ENCODE data around the gene GNB1. TPM values are rescaled to one million over a fixed set of nuclear protein-coding genes. Genes with fewer than 3 reads are reported as not detected.

Gene GNB1
- total and polyA plus RNA-seq, 2 of the 4 experiments (the other 2 are of a cell fraction) = 73.5 to 371 TPM

DNA sequence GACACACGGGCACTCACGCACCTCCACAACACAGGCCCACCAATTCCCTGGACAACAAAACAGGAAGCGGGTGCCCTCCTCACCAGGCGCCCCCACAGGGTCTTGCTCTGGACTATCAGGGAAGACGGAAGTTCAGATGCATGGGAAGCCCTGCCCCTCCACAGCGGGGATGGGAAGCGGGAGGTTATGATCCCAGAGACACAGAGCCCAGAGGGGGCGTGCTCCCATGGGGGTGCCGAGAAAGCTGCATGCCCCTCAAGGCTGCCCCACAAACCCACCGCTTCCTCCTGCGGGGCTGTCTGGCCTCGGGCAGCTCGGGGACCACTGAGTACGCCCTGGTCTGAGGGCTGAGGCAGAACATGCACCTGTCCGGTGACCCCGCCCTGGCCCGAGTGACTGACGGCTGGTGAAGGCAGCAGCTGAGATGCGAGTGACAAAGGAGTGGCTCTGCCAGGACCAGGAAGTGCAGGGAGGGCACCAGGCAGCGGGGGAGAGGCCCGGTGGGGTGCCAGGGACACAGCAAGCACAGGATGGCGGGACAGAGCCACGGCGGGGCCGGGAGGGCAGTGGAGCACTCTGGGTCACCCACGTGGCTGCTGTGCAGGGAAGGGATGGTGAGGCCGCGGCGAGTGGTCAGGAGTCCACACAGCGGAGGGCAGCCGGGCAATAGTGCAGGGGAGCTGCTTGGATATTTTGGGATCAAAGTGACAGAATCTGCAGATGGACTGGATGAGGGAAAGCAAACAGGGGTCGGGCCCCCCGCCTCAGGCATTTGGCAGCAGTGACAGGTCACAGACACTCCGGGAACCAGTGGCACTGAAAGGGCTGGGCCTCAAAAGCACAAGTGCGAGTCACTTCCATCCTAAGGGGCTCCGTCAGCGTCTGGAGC is 131.2 kb downstream of the GNB1 start:
- H3K9me1 ChIP-seq (ENCODE audit: insufficient read depth, low read length) = no peaks in the 10 kb centered on the region; the same call in 1 of the 2 replicates
- H4K8ac ChIP-seq (ENCODE audit: low read depth in 2 of 2, low read length in 2 of 2) = no peak overlapping the region
- no peak overlapping the region for H3K4me2 ChIP-seq (ENCODE audit: low read depth, low read length)
- no peak overlapping the region for H3K4me3 ChIP-seq (ENCODE audit: insufficient read depth, low read depth, low read length)
- no peak overlapping the region for H2BK5ac ChIP-seq (ENCODE audit: low read depth, low read length, poor library complexity, severe bottlenecking)
- peaks cover 62% of the 10 kb centered on the region for H3K36me3 ChIP-seq (ENCODE audit: control insufficient read depth, insufficient read depth, low read length)
- H3K4ac ChIP-seq (ENCODE audit: low read depth, low read length) = no peak overlapping the region
- no peak overlapping the region for H4K91ac ChIP-seq (ENCODE audit: insufficient read depth, low read depth, low read length)
- BruUV-seq (replicated peaks) = no TSS peak
- no peak overlapping the region for H3K18ac ChIP-seq (ENCODE audit: low read depth, low read length)
- H3K56ac ChIP-seq (ENCODE audit: extremely low read depth, insufficient read depth, low read length) = no peak overlapping the region
- no peak overlapping the region for H4K5ac ChIP-seq (ENCODE audit: low read depth, low read length)
- H3K27me3 ChIP-seq (ENCODE audit: control insufficient read depth, insufficient read depth, low read length) = no peaks in the 10 kb centered on the region
- no peak overlapping the region for H2AK9ac ChIP-seq (replicated peaks; ENCODE audit: low read depth, low read length, poor library complexity)
- no peak overlapping the region for H2BK20ac ChIP-seq (ENCODE audit: low read depth, low read length)
- H3K79me1 ChIP-seq (ENCODE audit: low read depth in 1 of 2, low read length in 2 of 2) = peaks cover 12 to 40% of the 10 kb centered on the region in 2 experiments
- H4K20me1 ChIP-seq (ENCODE audit: insufficient read depth, low read length) = peaks cover 16% of the 10 kb centered on the region
- DNase-seq (no peak), ATAC-seq (ENCODE audit: low read depth) (no peak)
- dilution Hi-C loops (cut with HindIII; ENCODE audit: low sequenced_read_pairs, unreplicated experiment) (no loop called here), intact Hi-C loops (cut with micrococcal nuclease) (no loop called here), in situ Hi-C loops (cut with MboI; ENCODE audit: low sequenced_read_pairs) (no loop called here)
- H2AFZ ChIP-seq (replicated peaks; ENCODE audit: low read length, poor library complexity) = no peak overlapping the region
- TF ChIP-seq BHLHE40 (IDR thresholded peaks at IDR 0.05; ENCODE audit: low read depth, low read length) (no peak), SMC3 (IDR thresholded peaks at IDR 0.05; ENCODE audit: low read depth, low read length) (no peak), MAZ (IDR thresholded peaks at IDR 0.05; ENCODE audit: borderline replicate concordance, low read depth, low read length) (no peak), CHD1 (IDR thresholded peaks at IDR 0.05; ENCODE audit: low read depth, low read length) (no peak), MAFK (IDR thresholded peaks at IDR 0.05; ENCODE audit: low read depth, low read length) (no peak), NFE2L2 (IDR thresholded peaks at IDR 0.05; ENCODE audit: low read depth, low read length) (no peak), RCOR1 (IDR thresholded peaks at IDR 0.05; ENCODE audit: insufficient replicate concordance, low read length) (no peak), FOS (IDR thresholded peaks at IDR 0.05; ENCODE audit: low read depth, low read length) (no peak), RAD21 (IDR thresholded peaks at IDR 0.05; ENCODE audit: low read length) (no peak)
- TF ChIP-seq, protein P1, sequence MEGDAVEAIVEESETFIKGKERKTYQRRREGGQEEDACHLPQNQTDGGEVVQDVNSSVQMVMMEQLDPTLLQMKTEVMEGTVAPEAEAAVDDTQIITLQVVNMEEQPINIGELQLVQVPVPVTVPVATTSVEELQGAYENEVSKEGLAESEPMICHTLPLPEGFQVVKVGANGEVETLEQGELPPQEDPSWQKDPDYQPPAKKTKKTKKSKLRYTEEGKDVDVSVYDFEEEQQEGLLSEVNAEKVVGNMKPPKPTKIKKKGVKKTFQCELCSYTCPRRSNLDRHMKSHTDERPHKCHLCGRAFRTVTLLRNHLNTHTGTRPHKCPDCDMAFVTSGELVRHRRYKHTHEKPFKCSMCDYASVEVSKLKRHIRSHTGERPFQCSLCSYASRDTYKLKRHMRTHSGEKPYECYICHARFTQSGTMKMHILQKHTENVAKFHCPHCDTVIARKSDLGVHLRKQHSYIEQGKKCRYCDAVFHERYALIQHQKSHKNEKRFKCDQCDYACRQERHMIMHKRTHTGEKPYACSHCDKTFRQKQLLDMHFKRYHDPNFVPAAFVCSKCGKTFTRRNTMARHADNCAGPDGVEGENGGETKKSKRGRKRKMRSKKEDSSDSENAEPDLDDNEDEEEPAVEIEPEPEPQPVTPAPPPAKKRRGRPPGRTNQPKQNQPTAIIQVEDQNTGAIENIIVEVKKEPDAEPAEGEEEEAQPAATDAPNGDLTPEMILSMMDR (conservative IDR thresholded peaks at IDR 0.05; ENCODE audit: low read depth, low read length) = no peak
- TF ChIP-seq, protein P2, sequence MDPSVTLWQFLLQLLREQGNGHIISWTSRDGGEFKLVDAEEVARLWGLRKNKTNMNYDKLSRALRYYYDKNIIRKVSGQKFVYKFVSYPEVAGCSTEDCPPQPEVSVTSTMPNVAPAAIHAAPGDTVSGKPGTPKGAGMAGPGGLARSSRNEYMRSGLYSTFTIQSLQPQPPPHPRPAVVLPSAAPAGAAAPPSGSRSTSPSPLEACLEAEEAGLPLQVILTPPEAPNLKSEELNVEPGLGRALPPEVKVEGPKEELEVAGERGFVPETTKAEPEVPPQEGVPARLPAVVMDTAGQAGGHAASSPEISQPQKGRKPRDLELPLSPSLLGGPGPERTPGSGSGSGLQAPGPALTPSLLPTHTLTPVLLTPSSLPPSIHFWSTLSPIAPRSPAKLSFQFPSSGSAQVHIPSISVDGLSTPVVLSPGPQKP (IDR thresholded peaks at IDR 0.05; ENCODE audit: borderline replicate concordance, low read depth, low read length) = no peak
- TF ChIP-seq, protein P3, sequence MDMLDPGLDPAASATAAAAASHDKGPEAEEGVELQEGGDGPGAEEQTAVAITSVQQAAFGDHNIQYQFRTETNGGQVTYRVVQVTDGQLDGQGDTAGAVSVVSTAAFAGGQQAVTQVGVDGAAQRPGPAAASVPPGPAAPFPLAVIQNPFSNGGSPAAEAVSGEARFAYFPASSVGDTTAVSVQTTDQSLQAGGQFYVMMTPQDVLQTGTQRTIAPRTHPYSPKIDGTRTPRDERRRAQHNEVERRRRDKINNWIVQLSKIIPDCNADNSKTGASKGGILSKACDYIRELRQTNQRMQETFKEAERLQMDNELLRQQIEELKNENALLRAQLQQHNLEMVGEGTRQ (IDR thresholded peaks at IDR 0.05; ENCODE audit: low read depth, low read length) = no peak
- H2BK15ac ChIP-seq (ENCODE audit: low read depth, low read length) = no peak overlapping the region
- ChIA-PET CTCF (no interaction called here), POLR2A (ENCODE audit: unreplicated experiment) (no interaction called here)
- no peak overlapping the region for H3K14ac ChIP-seq (replicated peaks; ENCODE audit: low read depth, low read length)
- H3K9me3 ChIP-seq (ENCODE audit: control insufficient read depth, insufficient read depth, low read length) = no peaks in the 10 kb centered on the region
- H3K4me1 ChIP-seq (ENCODE audit: control insufficient read depth, insufficient read depth, low read length) = no peaks in the 10 kb centered on the region
- no peak overlapping the region for H3K23ac ChIP-seq (ENCODE audit: low read depth, low read length)
- no peak overlapping the region for H3K27ac ChIP-seq (ENCODE audit: insufficient read depth, low read length)
- WGBS, 2 experiments (ENCODE audit: extremely low coverage in 2 of 2, insufficient read length in 1 of 2) = 94% methylated on average over 18 of the region's 37 CpGs; no CpG with 5 or more reads in 1 of the 2 experiments
- no peak overlapping the region for H2BK120ac ChIP-seq (ENCODE audit: low read depth, low read length)
- no peak overlapping the region for H3K9ac ChIP-seq (ENCODE audit: low read depth, low read length)
- no peak overlapping the region for H2AK5ac ChIP-seq (ENCODE audit: low read depth, low read length)

Data from IMR-90 (cell line).